HepG2 (cell line): ENCODE measurements around the gene SOCS7. TPM values are rescaled to one million over a fixed set of nuclear protein-coding genes. Genes with fewer than 3 reads are reported as not detected.

Experiments
- ATAC-seq: fragments of 200-7000 bp; cut with Tn5 transposase; 3 replicates; pipeline ENCODE4 v1.9.1; 2020; ENCODE audit warnings: mild to moderate bottlenecking, moderate library complexity
- BruUV-seq: library from RNA; stranded (reverse); fragments of 400-500 nt; replicated peaks from 2 replicates; lab custom pipeline; 2021; lab: Mats Ljungman, UMichigan
- CTCF ChIA-PET: fragments of 300-600 bp; formaldehyde crosslinking; extraction: SDS; loops from one replicate; lab custom pipeline; 2021; ENCODE audit warnings: low total read pairs, inconsistent platforms, low intra/inter-chr PET ratio; lab: Yijun Ruan, JAX
- POLR2A ChIA-PET: fragments of 350-600 bp; sonication (Branson Sonifier 250); formaldehyde crosslinking; loops from one replicate; lab custom pipeline; 2020; ENCODE audit warnings: antibody characterized with exemption, inconsistent platforms; lab: Yijun Ruan, JAX
- DNase-seq: peaks from one replicate; pipeline ENCODE4 v3.0.0-alpha.2; 2015; ENCODE audit warnings: low spot score
- FAIRE-seq: peaks from 3 replicates; lab custom pipeline; 2011; peaks lifted over from hg19 to GRCh38; lab: Jason Lieb, UNC
- H2AFZ ChIP-seq: one replicate; pipeline ENCODE4 v1.6.1; 2011; ENCODE audit warnings: low read length, inconsistent platforms
- H3K27ac ChIP-seq: fragments of 300-600 bp; 3 replicates; pipeline ENCODE4 v1.8.0; 2011; ENCODE audit warnings: mixed run types, mild to moderate bottlenecking, mixed read lengths, low read length, inconsistent platforms; ENCODE audit not compliant: insufficient read depth; ENCODE audit errors: extremely low read length
- H3K27me3 ChIP-seq, 2 experiments: fragments of 200-600 bp in 1 of 2; 2 replicates in 1 of 2; 3 replicates in 1 of 2; pipeline versions ENCODE4 v1.6.0 to v1.8.0; 2011; ENCODE audit warnings: low read length in 2 of 2, mild to moderate bottlenecking in 2 of 2, moderate library complexity in 2 of 2, inconsistent platforms in 1 of 2; ENCODE audit not compliant: insufficient read depth in 2 of 2, control insufficient read depth in 1 of 2
- H3K36me3 ChIP-seq, 2 experiments: fragments of 200-600 bp in 1 of 2; replicated peaks in 1 of 2; 2 replicates in 1 of 2; 3 replicates in 1 of 2; pipeline versions ENCODE4 v1.5.1 to v1.8.0; 2011; ENCODE audit warnings: low read length in 2 of 2, inconsistent platforms in 1 of 2; ENCODE audit not compliant: insufficient read depth in 2 of 2, control insufficient read depth in 1 of 2
- H3K4me1 ChIP-seq: 2 replicates; pipeline ENCODE4 v1.5.1; 2012; ENCODE audit warnings: low read length, inconsistent platforms; ENCODE audit not compliant: insufficient read depth
- H3K4me2 ChIP-seq: 2 replicates; pipeline ENCODE4 v1.6.0; 2011; ENCODE audit warnings: low read depth, low read length, inconsistent platforms
- H3K4me3 ChIP-seq, 3 experiments: fragments of 200-600 bp in 1 of 3; sonication (generic), shearing (Covaris generic) in 1 of 3; replicated peaks in 1 of 3; 2 replicates each; pipeline ENCODE4 v1.5.1; 2011 to 2016; ENCODE audit warnings: low read length in 3 of 3, inconsistent platforms in 2 of 3, low read depth in 2 of 3, mild to moderate bottlenecking in 2 of 3, control low read depth in 1 of 3, mixed read lengths in 1 of 3; ENCODE audit not compliant: insufficient read depth in 1 of 3
- H3K79me2 ChIP-seq: one replicate; pipeline ENCODE4 v1.6.1; 2011; ENCODE audit warnings: low read length, inconsistent platforms; ENCODE audit not compliant: insufficient read depth
- H3K9ac ChIP-seq: 2 replicates; pipeline ENCODE4 v1.6.0; 2011; ENCODE audit warnings: mild to moderate bottlenecking, low read depth, low read length, inconsistent platforms; ENCODE audit not compliant: insufficient read depth
- H3K9me3 ChIP-seq: 2 replicates; pipeline ENCODE4 v1.5.1; 2012; ENCODE audit warnings: mild to moderate bottlenecking, low read length
- H4K20me1 ChIP-seq: 2 replicates; pipeline ENCODE4 v1.6.0; 2011; ENCODE audit warnings: inconsistent platforms, mild to moderate bottlenecking, low read length, moderate library complexity; ENCODE audit not compliant: insufficient read depth
- ARID2 ChIP-seq: sonication (generic); formaldehyde crosslinking; IDR thresholded peaks from 2 replicates; pipeline ENCODE4 v1.8.1; 2022; ENCODE audit warnings: mild to moderate bottlenecking, missing genetic modification reagents, borderline replicate concordance
- ELF1 ChIP-seq: sonication (generic); formaldehyde crosslinking; IDR thresholded peaks from 2 replicates; pipeline ENCODE4 v1.4.0; 2020; ENCODE audit warnings: missing genetic modification reagents
- FOXM1 ChIP-seq: sonication (generic); formaldehyde crosslinking; IDR thresholded peaks from 2 replicates; pipeline ENCODE4 v1.5.0; 2020; ENCODE audit warnings: missing genetic modification reagents
- MED8 ChIP-seq: sonication (generic); formaldehyde crosslinking; IDR thresholded peaks from 2 replicates; pipeline ENCODE4 v1.8.1; 2023; ENCODE audit warnings: mild to moderate bottlenecking, missing genetic modification reagents; ENCODE audit not compliant: insufficient replicate concordance
- MIER2 ChIP-seq: IDR thresholded peaks from 2 replicates; pipeline ENCODE4 v1.6.1; 2016; ENCODE audit warnings: missing biosample characterization, missing genetic modification reagents
- NRL ChIP-seq: sonication (generic); formaldehyde crosslinking; IDR thresholded peaks from 2 replicates; pipeline ENCODE4 v1.5.0; 2020; ENCODE audit warnings: missing genetic modification reagents, mild to moderate bottlenecking, moderate library complexity, borderline replicate concordance
- SMAD3 ChIP-seq: sonication (generic); formaldehyde crosslinking; IDR thresholded peaks from 2 replicates; pipeline ENCODE4 v1.4.0; 2020; ENCODE audit warnings: missing genetic modification reagents
- TBX2 ChIP-seq: sonication (generic); formaldehyde crosslinking; IDR thresholded peaks from 2 replicates; pipeline ENCODE4 v1.5.0; 2020; ENCODE audit warnings: missing genetic modification reagents, mild to moderate bottlenecking, borderline replicate concordance
- THAP7 ChIP-seq: sonication (generic); formaldehyde crosslinking; IDR thresholded peaks from 2 replicates; pipeline ENCODE4 v1.8.1; 2023; ENCODE audit warnings: mild to moderate bottlenecking, missing genetic modification reagents
- XRCC5 ChIP-seq: fragments of 200-400 bp; formaldehyde crosslinking; optimal IDR thresholded peaks from 2 replicates; pipeline ENCODE3; 2017; ENCODE audit warnings: mild to moderate bottlenecking, low read length
- ZBTB49 ChIP-seq: sonication (generic); formaldehyde crosslinking; IDR thresholded peaks from 2 replicates; pipeline ENCODE4 v1.4.0; 2020; ENCODE audit warnings: missing genetic modification reagents, borderline replicate concordance
- ZNF3 ChIP-seq: IDR thresholded peaks from 2 replicates; pipeline ENCODE4 v1.7.0; 2017; ENCODE audit warnings: inconsistent platforms
- ZNF572 ChIP-seq: sonication (generic); formaldehyde crosslinking; IDR thresholded peaks from 2 replicates; pipeline ENCODE4 v1.5.1; 2020; ENCODE audit warnings: mild to moderate bottlenecking, missing genetic modification reagents
- ZNF691 ChIP-seq: sonication (generic); formaldehyde crosslinking; IDR thresholded peaks from 2 replicates; pipeline ENCODE4 v1.4.0; 2020; ENCODE audit warnings: missing genetic modification reagents, low read depth, mild to moderate bottlenecking, borderline replicate concordance
- ZNF709 ChIP-seq: sonication (generic); formaldehyde crosslinking; IDR thresholded peaks from 2 replicates; pipeline ENCODE4 v1.5.0; 2020; ENCODE audit warnings: mild to moderate bottlenecking, missing genetic modification reagents
- ZNF713 ChIP-seq: sonication (generic); formaldehyde crosslinking; IDR thresholded peaks from 2 replicates; pipeline ENCODE4 v1.4.0; 2020; ENCODE audit warnings: mild to moderate bottlenecking, missing genetic modification reagents
- WGBS: methylation state at CpG from one replicate; pipeline ENCODE4 v1.1.6; 2017; ENCODE audit warnings: low lambda C conversion rate; 5-methylcytosine and 5-hydroxymethylcytosine counted together
- in situ Hi-C: cut with HindIII; loops from 2 replicates; pipeline ENCODE4 v1.10.0; 2017; ENCODE audit warnings: low pct_unique_long_range_greater_than_20kb; ENCODE audit not compliant: extremely low pct_ligation_motif_present
- intact Hi-C: fragments of 100-400 bp; cut with micrococcal nuclease; formaldehyde crosslinking; loops from one replicate; pipeline ENCODE4 v1.10.0; 2022; ENCODE audit not compliant: unreplicated experiment
- polyA plus RNA-seq, 8 experiments: library from polyadenylated mRNA; depleted of rRNA in 3 of 8; stranded (reverse) in 7 of 8; unstranded in 1 of 8; fragments of >200 nt; fragmentation: Illumina TruSeq in 4 of 8; extraction: Trizol in 4 of 8; gene quantifications; 2 replicates each; pipeline versions ENCODE4 v1.2.1 to v1.2.3, GENCODE V29; 2011 to 2016; ENCODE audit warnings: low read depth in 4 of 8, missing spikeins in 1 of 8, mixed read lengths in 1 of 8; ENCODE audit not compliant: insufficient read depth in 1 of 8
- total RNA-seq, 5 experiments: library from RNA; depleted of rRNA; stranded (reverse); fragments of >200 nt; fragmentation: Illumina TruSeq; extraction: Trizol; gene quantifications; 2 replicates each; pipeline ENCODE4 v1.2.3, GENCODE V29; 2016; ENCODE audit warnings: low read depth in 1 of 5

Gene SOCS7
- total and polyA plus RNA-seq, 2 of the 13 experiments (the other 11 are each of a cell fraction or from before 2014, with no cell fraction given): 19.2 to 24.2 TPM

- no peak overlapping the region for H3K4me2 ChIP-seq
- H2AFZ ChIP-seq: no peak overlapping the region
- H3K4me3 ChIP-seq: no peak overlapping the region
- ChIA-PET POLR2A (no interaction called here), CTCF (no interaction called here)
- H3K4me1 ChIP-seq: peaks cover 20% of the 10 kb centered on the region
- intact Hi-C loops (no loop called here), in situ Hi-C loops (no loop called here)
- BruUV-seq: no TSS peak
- H3K79me2 ChIP-seq: no peaks in the 10 kb centered on the region
- no peak overlapping the region for H3K27ac ChIP-seq
- FAIRE-seq (no peak), ATAC-seq (peak; percentile 5; the same call in 1 of the 3 replicates), DNase-seq (no peak)
- 12% methylated on average over 9 of the region's 10 CpGs for WGBS
- no peak for TF ChIP-seq THAP7
- TF ChIP-seq MED8: no peak
- no peak for TF ChIP-seq ZNF713 (CRISPR knock-in tag)
- TF ChIP-seq ZNF691: no peak
- no peak for TF ChIP-seq ELF1
- TF ChIP-seq TBX2 (CRISPR knock-in tag): no peak
- no peak for TF ChIP-seq NRL (CRISPR knock-in tag)
- no peak for TF ChIP-seq SMAD3 (CRISPR knock-in tag)
- TF ChIP-seq ZNF572: no peak
- no peak for TF ChIP-seq FOXM1 (CRISPR knock-in tag)
- TF ChIP-seq ZBTB49 (CRISPR knock-in tag): no peak
- TF ChIP-seq ZNF3 (CRISPR knock-in tag): no peak
- TF ChIP-seq MIER2 (CRISPR knock-in tag): no peak
- TF ChIP-seq ARID2 (CRISPR knock-in tag): no peak
- TF ChIP-seq XRCC5: no peak
- no peak for TF ChIP-seq ZNF709 (CRISPR knock-in tag)
- peaks cover 20 to 79% of the 10 kb centered on the region in 2 experiments; a peak in 4 of 5 replicates for H3K27me3 ChIP-seq
- H3K36me3 ChIP-seq: no peaks in the 10 kb centered on the region
- no peaks in the 10 kb centered on the region for H4K20me1 ChIP-seq
- H3K9ac ChIP-seq: no peak overlapping the region
- H3K9me3 ChIP-seq: no peaks in the 10 kb centered on the region
Observed at GRCh38 chr17:38431346-38432145, 79.9 kb downstream of the SOCS7 start.
